ENCODE results near the gene TPK1. TPM values are rescaled to one million over a fixed set of nuclear protein-coding genes. Genes with fewer than 3 reads are reported as not detected.

TPK1 gene
- total RNA-seq, 1 donor from 2014 or later, result 1.7 TPM

DNA sequence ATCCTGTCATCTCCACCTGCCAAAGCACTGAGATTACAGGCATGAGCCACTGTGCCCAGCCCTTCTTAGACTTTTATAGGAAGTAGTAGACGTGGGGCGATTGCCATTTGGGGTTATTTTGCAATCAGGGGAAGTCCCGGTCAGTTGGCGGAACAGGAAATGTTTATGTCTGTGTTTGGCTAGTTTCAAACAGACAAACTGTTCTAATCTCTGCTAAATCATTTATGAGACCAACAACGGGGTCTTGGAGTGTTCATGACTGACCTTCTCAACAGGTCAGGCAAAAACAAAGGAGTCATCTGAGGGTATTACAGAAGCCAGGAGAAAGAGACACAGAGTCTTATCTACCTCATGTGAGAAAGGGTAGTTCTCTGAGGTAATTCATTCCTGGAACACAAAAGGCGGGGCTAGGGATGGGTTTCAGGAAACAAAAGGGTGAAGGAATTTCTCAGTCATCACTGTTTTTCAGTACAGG is 6.6 kb upstream of the TPK1 start:
- TF ChIP-seq, protein P1, sequence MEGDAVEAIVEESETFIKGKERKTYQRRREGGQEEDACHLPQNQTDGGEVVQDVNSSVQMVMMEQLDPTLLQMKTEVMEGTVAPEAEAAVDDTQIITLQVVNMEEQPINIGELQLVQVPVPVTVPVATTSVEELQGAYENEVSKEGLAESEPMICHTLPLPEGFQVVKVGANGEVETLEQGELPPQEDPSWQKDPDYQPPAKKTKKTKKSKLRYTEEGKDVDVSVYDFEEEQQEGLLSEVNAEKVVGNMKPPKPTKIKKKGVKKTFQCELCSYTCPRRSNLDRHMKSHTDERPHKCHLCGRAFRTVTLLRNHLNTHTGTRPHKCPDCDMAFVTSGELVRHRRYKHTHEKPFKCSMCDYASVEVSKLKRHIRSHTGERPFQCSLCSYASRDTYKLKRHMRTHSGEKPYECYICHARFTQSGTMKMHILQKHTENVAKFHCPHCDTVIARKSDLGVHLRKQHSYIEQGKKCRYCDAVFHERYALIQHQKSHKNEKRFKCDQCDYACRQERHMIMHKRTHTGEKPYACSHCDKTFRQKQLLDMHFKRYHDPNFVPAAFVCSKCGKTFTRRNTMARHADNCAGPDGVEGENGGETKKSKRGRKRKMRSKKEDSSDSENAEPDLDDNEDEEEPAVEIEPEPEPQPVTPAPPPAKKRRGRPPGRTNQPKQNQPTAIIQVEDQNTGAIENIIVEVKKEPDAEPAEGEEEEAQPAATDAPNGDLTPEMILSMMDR (IDR thresholded peaks at IDR 0.05), result no peak
- TF ChIP-seq POLR2A (IDR thresholded peaks at IDR 0.05), result no peak
- TF ChIP-seq POLR2AphosphoS5 (IDR thresholded peaks at IDR 0.05; ENCODE audit: insufficient read depth in 1 of 2, low read depth in 1 of 2), result peak in 1 of 2 donors; percentile 47
- no peak for DNase-seq (ENCODE audit: extremely low spot score in 2 of 2)
- H3K27ac ChIP-seq, result no peak overlapping the region
- intact Hi-C loops (cut with DNase I), result no loop called here
- no peak overlapping the region for H3K4me3 ChIP-seq
- no peaks in the 10 kb centered on the region for H3K9me3 ChIP-seq
- no peaks in the 10 kb centered on the region for H3K27me3 ChIP-seq
- H3K36me3 ChIP-seq, result no peaks in the 10 kb centered on the region
- no peaks in the 10 kb centered on the region for H3K4me1 ChIP-seq

DNA sequence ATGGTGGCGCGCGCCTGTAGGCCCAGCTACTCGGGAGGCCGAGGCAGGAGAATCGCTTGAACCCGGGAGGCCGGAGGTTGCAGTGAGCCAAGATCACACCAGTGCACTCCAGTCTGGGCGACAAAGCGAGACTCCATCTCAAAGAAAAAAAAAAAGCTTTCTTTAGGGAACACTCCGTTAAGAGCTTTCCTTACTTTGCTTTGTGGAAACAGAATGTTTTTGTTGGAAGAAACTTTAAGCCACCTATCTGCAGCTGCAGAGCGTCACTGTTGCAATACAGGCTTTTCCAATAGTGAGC is 641 bp upstream of the TPK1 start:
- H3K27ac ChIP-seq, result peak overlapping the region; percentile 90
- DNase-seq (ENCODE audit: extremely low spot score in 2 of 2), result no peak
- TF ChIP-seq, protein P1 (IDR thresholded peaks at IDR 0.05), result no peak
- no peak for TF ChIP-seq POLR2AphosphoS5 (IDR thresholded peaks at IDR 0.05; ENCODE audit: insufficient read depth in 1 of 2, low read depth in 1 of 2)
- no peak for TF ChIP-seq POLR2A (IDR thresholded peaks at IDR 0.05)
- peak overlapping the region; percentile 66 to 81 for H3K4me3 ChIP-seq
- no peaks in the 10 kb centered on the region for H3K27me3 ChIP-seq
- H3K36me3 ChIP-seq, result no peaks in the 10 kb centered on the region
- peaks cover 7% of the 10 kb centered on the region for H3K4me1 ChIP-seq
- intact Hi-C loops (cut with DNase I), result no loop called here
- no peaks in the 10 kb centered on the region for H3K9me3 ChIP-seq

- Histone ChIP-seq H3K27me3 (no peaks in the 10 kb centered on the region), H3K27ac (peak overlapping the region; percentile 90), H3K9me3 (no peaks in the 10 kb centered on the region), H3K4me3 (peak overlapping the region; percentile 66 to 81), H3K36me3 (no peaks in the 10 kb centered on the region), H3K4me1 (peaks cover 7% of the 10 kb centered on the region)
- intact Hi-C loops (cut with DNase I), result no loop called here
- TF ChIP-seq, protein P1 (IDR thresholded peaks at IDR 0.05), result no peak
- no peak for TF ChIP-seq POLR2AphosphoS5 (IDR thresholded peaks at IDR 0.05; ENCODE audit: insufficient read depth in 1 of 2, low read depth in 1 of 2)
- TF ChIP-seq POLR2A (IDR thresholded peaks at IDR 0.05), result no peak
- no peak for DNase-seq (ENCODE audit: extremely low spot score in 2 of 2)
Measured at GRCh38 chr7:144835155-144835611, 670 bp downstream of the TPK1 start.

DNA sequence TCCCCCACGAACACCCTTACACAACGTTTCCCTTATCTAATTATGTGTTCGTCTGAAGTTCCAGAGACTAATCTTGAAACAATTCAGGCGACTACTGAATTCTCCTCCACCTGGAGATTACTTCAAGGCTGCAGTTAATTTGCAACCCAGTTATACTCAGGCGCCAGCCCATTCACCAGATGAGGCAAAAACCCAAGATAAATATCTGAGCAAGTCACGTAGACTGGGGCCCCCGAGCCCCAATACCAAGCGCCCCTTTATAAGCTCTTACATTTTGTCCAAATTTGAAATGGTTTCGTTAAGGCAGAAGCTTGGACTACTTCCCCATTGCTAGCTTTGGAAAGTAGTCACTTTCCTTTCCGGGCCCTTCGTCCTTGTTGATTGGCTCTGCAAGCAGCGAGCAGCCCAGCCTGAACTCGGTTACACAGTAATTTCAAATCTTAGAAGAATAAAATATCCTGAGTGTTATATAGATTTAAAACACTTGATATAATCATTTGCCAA is 1.2 kb downstream of the TPK1 start:
- H3K4me1 ChIP-seq, result peaks cover 7% of the 10 kb centered on the region
- TF ChIP-seq POLR2A (IDR thresholded peaks at IDR 0.05) (no peak), POLR2AphosphoS5 (IDR thresholded peaks at IDR 0.05; ENCODE audit: insufficient read depth in 1 of 2, low read depth in 1 of 2) (no peak)
- TF ChIP-seq, protein P1 (IDR thresholded peaks at IDR 0.05), result no peak
- H3K27me3 ChIP-seq, result no peaks in the 10 kb centered on the region
- no peaks in the 10 kb centered on the region for H3K9me3 ChIP-seq
- intact Hi-C loops (cut with DNase I), result no loop called here
- no peak for DNase-seq (ENCODE audit: extremely low spot score in 2 of 2)
- no peaks in the 10 kb centered on the region for H3K36me3 ChIP-seq
- H3K27ac ChIP-seq, result peak overlapping the region; percentile 90
- H3K4me3 ChIP-seq, result peak overlapping the region; percentile 66 to 81

DNA sequence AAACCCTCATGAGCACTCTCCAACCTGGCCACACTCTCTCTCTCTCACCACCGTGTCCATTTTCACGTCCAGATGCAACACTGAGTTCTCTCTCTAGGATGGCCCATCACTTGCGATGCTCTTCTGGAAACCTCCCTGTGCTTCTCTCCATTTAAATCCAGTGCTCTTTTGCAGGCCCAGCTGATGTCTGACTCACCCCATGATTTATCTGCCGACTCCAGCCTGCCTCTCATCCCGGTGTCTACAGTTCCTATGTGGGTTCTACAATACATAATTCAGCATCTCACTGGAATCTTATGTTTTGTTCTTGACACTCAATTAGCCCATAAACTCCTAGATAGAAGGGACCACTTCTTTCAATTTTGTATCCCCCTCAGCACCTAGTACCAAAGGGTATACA is 5.0 kb downstream of the TPK1 start:
- Histone ChIP-seq H3K4me3 (no peak overlapping the region), H3K4me1 (peaks cover 7% of the 10 kb centered on the region), H3K27ac (no peak overlapping the region), H3K36me3 (no peaks in the 10 kb centered on the region), H3K9me3 (no peaks in the 10 kb centered on the region), H3K27me3 (no peaks in the 10 kb centered on the region)
- DNase-seq (ENCODE audit: extremely low spot score in 2 of 2), result no peak
- intact Hi-C loops (cut with DNase I), result no loop called here
- TF ChIP-seq POLR2AphosphoS5 (IDR thresholded peaks at IDR 0.05; ENCODE audit: insufficient read depth in 1 of 2, low read depth in 1 of 2), result no peak
- TF ChIP-seq, protein P1 (IDR thresholded peaks at IDR 0.05), result no peak
- no peak for TF ChIP-seq POLR2A (IDR thresholded peaks at IDR 0.05)

All from vagina (tissue), 2 donors.